H9 (cell line): ENCODE measurements around the gene SPATA3. TPM values are rescaled to one million over a fixed set of nuclear protein-coding genes. Genes with fewer than 3 reads are reported as not detected.

Source experiments
- DNase-seq: peaks from one replicate; pipeline ENCODE4 v3.0.0-alpha.2; 2017
- H2AFZ ChIP-seq: one replicate; pipeline ENCODE4 v1.6.1; 2013; ENCODE audit warnings: mild to moderate bottlenecking, low read length, control low read depth, moderate library complexity
- H2AK5ac ChIP-seq: 2 replicates; pipeline ENCODE4 v1.6.1; 2013; ENCODE audit warnings: low read length, control low read depth, mixed read lengths; ENCODE audit not compliant: insufficient read length
- H2BK120ac ChIP-seq: one replicate; pipeline ENCODE4 v1.6.1; 2013; ENCODE audit warnings: low read depth, mild to moderate bottlenecking, low read length, control low read depth, inconsistent platforms; ENCODE audit not compliant: poor library complexity, severe bottlenecking
- H2BK12ac ChIP-seq: 2 replicates; pipeline ENCODE4 v1.6.1; 2013; ENCODE audit warnings: low read length, control low read depth, mixed read lengths, low read depth; ENCODE audit not compliant: insufficient read length
- H2BK15ac ChIP-seq: 2 replicates; pipeline ENCODE4 v1.6.1; 2013; ENCODE audit warnings: low read depth, low read length, control low read depth
- H2BK20ac ChIP-seq: one replicate; pipeline ENCODE4 v1.6.1; 2013; ENCODE audit warnings: low read depth, mild to moderate bottlenecking, low read length, control low read depth, inconsistent platforms; ENCODE audit not compliant: poor library complexity, severe bottlenecking
- H2BK5ac ChIP-seq: 2 replicates; pipeline ENCODE4 v1.6.1; 2013; ENCODE audit warnings: low read length, control low read depth, mixed read lengths; ENCODE audit not compliant: insufficient read length
- H3K14ac ChIP-seq: 2 replicates; pipeline ENCODE4 v1.6.1; 2013; ENCODE audit warnings: low read length, control low read depth; ENCODE audit not compliant: insufficient read depth
- H3K18ac ChIP-seq: 2 replicates; pipeline ENCODE4 v1.6.1; 2013; ENCODE audit warnings: low read depth, mild to moderate bottlenecking, mixed read lengths, low read length, control low read depth; ENCODE audit not compliant: insufficient read length
- H3K23ac ChIP-seq: 2 replicates; pipeline ENCODE4 v1.6.1; 2013; ENCODE audit warnings: low read length, control low read depth, mixed read lengths, low read depth; ENCODE audit not compliant: insufficient read length
- H3K23me2 ChIP-seq: 2 replicates; pipeline ENCODE4 v1.6.1; 2013; ENCODE audit warnings: low read depth, mild to moderate bottlenecking, mixed read lengths, low read length, control low read depth; ENCODE audit not compliant: insufficient read length, poor library complexity, severe bottlenecking
- H3K27ac ChIP-seq: 2 replicates; pipeline ENCODE4 v1.5.1; 2013; ENCODE audit warnings: low read length, control low read depth, mixed read lengths, low read depth; ENCODE audit not compliant: insufficient read length
- H3K27me3 ChIP-seq: 2 replicates; pipeline ENCODE4 v1.6.1; 2013; ENCODE audit warnings: low read length, control low read depth, inconsistent platforms; ENCODE audit not compliant: insufficient read depth
- H3K4ac ChIP-seq: 2 replicates; pipeline ENCODE4 v1.6.1; 2013; ENCODE audit warnings: low read depth, mild to moderate bottlenecking, control low read depth, inconsistent platforms, low read length, moderate library complexity
- H3K4me1 ChIP-seq: 2 replicates; pipeline ENCODE4 v1.6.1; 2013; ENCODE audit warnings: low read length, control low read depth, inconsistent platforms; ENCODE audit not compliant: insufficient read depth
- H3K4me2 ChIP-seq: 2 replicates; pipeline ENCODE4 v1.6.1; 2013; ENCODE audit warnings: low read length, control low read depth, mixed read lengths; ENCODE audit not compliant: insufficient read length, insufficient read depth
- H3K56ac ChIP-seq: 2 replicates; pipeline ENCODE4 v1.6.1; 2013; ENCODE audit warnings: low read depth, mild to moderate bottlenecking, mixed read lengths, low read length, control low read depth; ENCODE audit not compliant: insufficient read length
- H3K79me1 ChIP-seq: 2 replicates; pipeline ENCODE4 v1.6.1; 2013; ENCODE audit warnings: low read depth, mild to moderate bottlenecking, moderate library complexity, low read length, control low read depth, inconsistent platforms; ENCODE audit not compliant: insufficient read depth, poor library complexity, severe bottlenecking
- H3K79me2 ChIP-seq: 2 replicates; pipeline ENCODE4 v1.6.1; 2013; ENCODE audit warnings: low read length, control low read depth, inconsistent platforms; ENCODE audit not compliant: insufficient read depth
- H3K9ac ChIP-seq: 2 replicates; pipeline ENCODE4 v1.6.1; 2013; ENCODE audit warnings: low read length, control low read depth, mixed read lengths; ENCODE audit not compliant: insufficient read length; ENCODE audit errors: extremely low read depth
- H3K9me3 ChIP-seq: one replicate; pipeline ENCODE4 v1.6.1; 2013; ENCODE audit warnings: low read depth, low read length, inconsistent platforms; ENCODE audit not compliant: control insufficient read depth
- H3T11ph ChIP-seq: one replicate; pipeline ENCODE4 v1.6.1; 2013; ENCODE audit warnings: mild to moderate bottlenecking, low read length, control low read depth, inconsistent platforms
- H4K20me1 ChIP-seq: one replicate; pipeline ENCODE4 v1.6.1; 2013; ENCODE audit not compliant: control insufficient read depth, insufficient read length, insufficient read depth
- H4K5ac ChIP-seq: 2 replicates; pipeline ENCODE4 v1.6.1; 2013; ENCODE audit warnings: low read depth, mild to moderate bottlenecking, mixed read lengths, low read length, control low read depth; ENCODE audit not compliant: insufficient read length
- H4K8ac ChIP-seq: replicated peaks from 2 replicates; pipeline ENCODE4 v1.6.1; 2013; ENCODE audit warnings: low read length, control low read depth, mixed read lengths, low read depth; ENCODE audit not compliant: insufficient read length
- H4K91ac ChIP-seq: 2 replicates; pipeline ENCODE4 v1.6.1; 2013; ENCODE audit warnings: low read depth, mild to moderate bottlenecking, moderate library complexity, mixed read lengths, low read length, control low read depth; ENCODE audit not compliant: insufficient read length
- H3K27ac Mint-ChIP-seq, 3 experiments: 2 replicates in 2 of 3; 3 replicates in 1 of 3; pipeline ENCODE4 v1.8.0; 2020 to 2021; ENCODE audit warnings: mixed read lengths in 3 of 3, mild to moderate bottlenecking in 1 of 3, moderate library complexity in 1 of 3
- H3K27me3 Mint-ChIP-seq: 2 replicates; pipeline ENCODE4 v1.8.0; 2021; ENCODE audit warnings: low read depth, mild to moderate bottlenecking, moderate library complexity, mixed read lengths
- H3K36me3 Mint-ChIP-seq, 3 experiments: 2 replicates in 2 of 3; 3 replicates in 1 of 3; pipeline ENCODE4 v1.8.0; 2020 to 2021; ENCODE audit warnings: low read depth in 3 of 3, mixed read lengths in 3 of 3; ENCODE audit not compliant: insufficient read depth in 1 of 3
- H3K4me1 Mint-ChIP-seq, 2 experiments: 2 replicates each; pipeline ENCODE4 v1.8.0; 2020; ENCODE audit warnings: mixed read lengths in 2 of 2
- H3K4me3 Mint-ChIP-seq, 2 experiments: 2 replicates in 1 of 2; 3 replicates in 1 of 2; pipeline ENCODE4 v1.8.0; 2020 to 2021; ENCODE audit warnings: mild to moderate bottlenecking in 2 of 2, mixed read lengths in 2 of 2, moderate library complexity in 1 of 2
- H3K9me3 Mint-ChIP-seq, 2 experiments: 2 replicates in 1 of 2; 3 replicates in 1 of 2; pipeline ENCODE4 v1.8.0; 2020; ENCODE audit warnings: mild to moderate bottlenecking in 2 of 2, mixed read lengths in 2 of 2, moderate library complexity in 1 of 2
- CTCF ChIP-seq: fragments of 200-600 bp; sonication (generic); conservative IDR thresholded peaks from 3 replicates; pipeline ENCODE4 v1.8.0; 2021; ENCODE audit warnings: antibody characterized with exemption, mild to moderate bottlenecking
- WGBS: extraction: QIAGEN DNeasy Blood & Tissue Kit; methylation state at CpG from one replicate; pipeline ENCODE4 v1.1.7; 2013; ENCODE audit warnings: missing lambda C conversion rate, low lambda C conversion rate, mixed read lengths; ENCODE audit not compliant: insufficient read length; ENCODE audit errors: extremely low coverage; 5-methylcytosine and 5-hydroxymethylcytosine counted together
- total RNA-seq: library from RNA; stranded (reverse); gene quantifications from 2 replicates; pipeline ENCODE4 v1.2.1, GENCODE V29; 2021

SPATA3 gene
- total RNA-seq, 1 experiment from 2014 or later: not detected

GRCh38 chr2:230986520-230987136 is 9.3 kb upstream of the SPATA3 start:
- Mint-ChIP-seq H3K27me3 (peaks cover 3% of the 10 kb centered on the region), H3K4me3 (peak overlapping the region; percentile 38 to 53; a peak in 3 of 5 replicates), H3K27ac (peak overlapping the region in 2 of 3 experiments; percentile 16 to 67; a peak in 1 of 7 replicates), H3K4me1 (peaks cover 23 to 37% of the 10 kb centered on the region in 2 experiments), H3K36me3 (no peaks in the 10 kb centered on the region; a peak in 1 of 7 replicates), H3K9me3 (no peaks in the 10 kb centered on the region)
- DNase-seq: no peak
- Histone ChIP-seq H2AK5ac (no peak overlapping the region), H4K91ac (no peak overlapping the region), H2BK12ac (no peak overlapping the region), H3K56ac (no peak overlapping the region), H4K8ac (no peak overlapping the region), H3K9me3 (no peaks in the 10 kb centered on the region), H3K27me3 (no peaks in the 10 kb centered on the region), H3K23me2 (no peaks in the 10 kb centered on the region), H4K20me1 (no peaks in the 10 kb centered on the region), H2BK5ac (no peak overlapping the region), H2BK120ac (no peak overlapping the region), H3K79me1 (no peaks in the 10 kb centered on the region), H2BK15ac (no peak overlapping the region), H3K79me2 (no peaks in the 10 kb centered on the region), H2BK20ac (no peak overlapping the region), H3K9ac (no peak overlapping the region), H3K27ac (no peak overlapping the region), H3K4me1 (no peaks in the 10 kb centered on the region), H3K4ac (no peak overlapping the region), H2AFZ (no peak overlapping the region), H3K4me2 (peak overlapping the region; percentile 43), H3K23ac (no peak overlapping the region), H3K18ac (no peak overlapping the region), H3T11ph (no peak overlapping the region), H3K14ac (no peak overlapping the region), H4K5ac (no peak overlapping the region)
- WGBS: no CpG with 5 or more reads among the region's 15 CpGs
- no peak for TF ChIP-seq CTCF
